ENCODE measurements around the gene CD80. TPM values are rescaled to one million over a fixed set of nuclear protein-coding genes. Genes with fewer than 3 reads are reported as not detected.

Gene CD80
- total RNA-seq = not detected

GRCh38 chr3:119559441-119559963, at the start of gene CD80:
Gene CD80, minus strand, starts transcription at chr3:119559614. Its CDS starts 1,886 bp downstream, at chr3:119557728.
- no peaks in the 10 kb centered on the region for H3K4me1 ChIP-seq
- no peak for TF ChIP-seq POLR2AphosphoS5 (IDR thresholded peaks at IDR 0.05)
- no peak for TF ChIP-seq CTCF (IDR thresholded peaks at IDR 0.05)
- TF ChIP-seq EP300 (IDR thresholded peaks at IDR 0.05) = no peak
- no peak for TF ChIP-seq POLR2A (IDR thresholded peaks at IDR 0.05)
- no peaks in the 10 kb centered on the region for H3K9me3 ChIP-seq
- H3K27me3 ChIP-seq = no peaks in the 10 kb centered on the region
- no peak within 1 kb of the TSS for H3K4me3 ChIP-seq
- no peak within 1 kb of the TSS for H3K27ac ChIP-seq
- no peak for DNase-seq (ENCODE audit: low spot score in 2 of 2)
- H3K36me3 ChIP-seq = no peaks in the 10 kb centered on the region
- 40% methylated on average over 7 of the region's 7 CpGs for WGBS

GRCh38 chr3:119608405-119609000, 49.1 kb upstream of the CD80 start:
- 66% methylated on average over 6 of the region's 6 CpGs for WGBS

GRCh38 chr3:119604878-119605277, 45.5 kb upstream of the CD80 start:
- DNase-seq (ENCODE audit: low spot score in 2 of 2) = no peak
- no peak overlapping the region for H3K27ac ChIP-seq
- TF ChIP-seq EP300 (IDR thresholded peaks at IDR 0.05) = no peak
- TF ChIP-seq POLR2A (IDR thresholded peaks at IDR 0.05) = no peak
- TF ChIP-seq CTCF (IDR thresholded peaks at IDR 0.05) = no peak
- TF ChIP-seq POLR2AphosphoS5 (IDR thresholded peaks at IDR 0.05) = no peak
- 80% methylated on average over 1 of the region's 1 CpG for WGBS
- no peak overlapping the region for H3K4me3 ChIP-seq
- no peaks in the 10 kb centered on the region for H3K4me1 ChIP-seq
- no peaks in the 10 kb centered on the region for H3K9me3 ChIP-seq
- no peaks in the 10 kb centered on the region for H3K36me3 ChIP-seq
- no peaks in the 10 kb centered on the region for H3K27me3 ChIP-seq

More at GRCh38 chr3:119608405-119609000, 49.1 kb upstream of the CD80 start:
- no peak for TF ChIP-seq EP300 (IDR thresholded peaks at IDR 0.05)
- no peak for TF ChIP-seq CTCF (IDR thresholded peaks at IDR 0.05)
- TF ChIP-seq POLR2A (IDR thresholded peaks at IDR 0.05) = no peak
- TF ChIP-seq POLR2AphosphoS5 (IDR thresholded peaks at IDR 0.05) = no peak
- H3K4me1 ChIP-seq = no peaks in the 10 kb centered on the region
- no peaks in the 10 kb centered on the region for H3K36me3 ChIP-seq
- no peaks in the 10 kb centered on the region for H3K9me3 ChIP-seq
- no peaks in the 10 kb centered on the region for H3K27me3 ChIP-seq
- no peak overlapping the region for H3K4me3 ChIP-seq
- no peak overlapping the region for H3K27ac ChIP-seq
- DNase-seq (ENCODE audit: low spot score in 2 of 2) = no peak

GRCh38 chr3:119602676-119603075, 43.3 kb upstream of the CD80 start:
- no peaks in the 10 kb centered on the region for H3K9me3 ChIP-seq
- no peak overlapping the region for H3K4me3 ChIP-seq
- no peak overlapping the region for H3K27ac ChIP-seq
- H3K4me1 ChIP-seq = no peaks in the 10 kb centered on the region
- no peaks in the 10 kb centered on the region for H3K36me3 ChIP-seq
- TF ChIP-seq POLR2AphosphoS5 (IDR thresholded peaks at IDR 0.05) = no peak
- TF ChIP-seq POLR2A (IDR thresholded peaks at IDR 0.05) = no peak
- no peak for TF ChIP-seq EP300 (IDR thresholded peaks at IDR 0.05)
- no peak for TF ChIP-seq CTCF (IDR thresholded peaks at IDR 0.05)
- DNase-seq (ENCODE audit: low spot score in 2 of 2) = no peak
- WGBS = 42% methylated on average over 1 of the region's 1 CpG
- H3K27me3 ChIP-seq = no peaks in the 10 kb centered on the region

GRCh38 chr3:119601154-119601553, 41.7 kb upstream of the CD80 start:
- Histone ChIP-seq H3K9me3 (no peaks in the 10 kb centered on the region), H3K4me1 (no peaks in the 10 kb centered on the region)
- TF ChIP-seq POLR2AphosphoS5 (IDR thresholded peaks at IDR 0.05) = no peak
- TF ChIP-seq CTCF (IDR thresholded peaks at IDR 0.05) = no peak
- no peak for TF ChIP-seq EP300 (IDR thresholded peaks at IDR 0.05)
- no peak for TF ChIP-seq POLR2A (IDR thresholded peaks at IDR 0.05)

More at GRCh38 chr3:119601154-119601553, 41.7 kb upstream of the CD80 start:
- no peak overlapping the region for H3K27ac ChIP-seq
- no peaks in the 10 kb centered on the region for H3K27me3 ChIP-seq
- no peak overlapping the region for H3K4me3 ChIP-seq
- peak in 1 of 2 donors; percentile 41 for DNase-seq (ENCODE audit: low spot score in 2 of 2)
- H3K36me3 ChIP-seq = no peaks in the 10 kb centered on the region
- 95% methylated on average over 3 of the region's 3 CpGs for WGBS
